HG02973 (cell line): ENCODE measurements around the gene COL2A1.
"Not testable (repeated sequence)": the region's sequence is repeated elsewhere in the genome, so short reads cannot be mapped to it uniquely, and the experiment has no call there.

Experiments used
- ATAC-seq: cut with Tn5 transposase; IDR thresholded peaks from one replicate; pipeline ENCODE4 v1.9.1; 2021; ENCODE audit warnings: moderate library complexity; ENCODE audit not compliant: unreplicated experiment

COL2A1 gene

DNA sequence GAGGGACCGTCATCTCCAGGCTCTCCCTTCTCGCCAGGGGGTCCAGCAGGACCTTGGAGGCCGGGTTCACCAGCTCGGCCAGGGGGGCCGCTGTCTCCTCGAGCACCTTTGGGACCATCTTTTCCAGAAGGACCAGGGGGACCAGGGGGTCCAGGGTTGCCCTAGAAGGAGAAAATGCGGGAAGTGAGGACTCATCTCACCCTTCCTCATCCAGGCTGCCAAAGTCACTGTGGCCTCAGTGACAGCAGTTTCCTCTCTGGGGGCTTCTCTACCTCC lies 25.7 kb downstream of the COL2A1 start:
- no peak for ATAC-seq

- ATAC-seq: no peak
These were observed 26.3 kb downstream of the COL2A1 start for GRCh38 chr12:47977772-47978597.

DNA sequence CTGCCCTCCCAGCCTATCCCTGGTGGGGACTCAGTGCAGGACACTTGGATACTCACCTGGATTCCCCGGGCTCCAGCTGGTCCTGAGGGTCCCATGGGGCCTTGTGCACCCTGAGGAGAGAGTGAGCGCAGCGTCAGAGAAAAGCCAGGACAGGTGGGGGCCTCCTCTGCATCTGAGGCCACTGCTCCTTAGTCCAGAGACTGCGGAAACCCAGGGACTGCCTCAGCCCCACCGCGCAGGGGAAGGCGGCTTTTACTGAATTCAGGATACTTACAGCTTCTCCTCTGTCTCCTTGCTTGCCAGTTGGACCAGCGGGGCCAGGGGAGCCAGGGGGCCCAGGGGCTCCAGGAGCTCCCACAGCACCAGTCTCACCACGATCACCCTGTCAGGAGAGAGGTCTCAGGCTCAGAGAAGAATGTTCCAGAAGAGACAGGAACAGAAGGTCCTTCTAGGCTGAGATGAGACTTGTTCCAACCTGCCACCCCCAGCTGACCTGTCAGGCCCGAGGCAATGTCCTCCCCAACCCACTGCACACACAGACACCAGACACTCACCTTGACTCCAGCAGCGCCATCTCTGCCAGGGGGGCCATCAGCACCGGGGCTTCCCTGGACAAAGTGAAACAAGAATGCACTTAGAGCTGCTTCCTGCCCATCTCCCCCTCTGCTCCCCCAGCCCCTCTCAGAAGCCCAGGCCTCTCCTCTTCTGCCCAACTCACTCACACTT lies 27.1 kb downstream of the COL2A1 start:
- ATAC-seq: no peak

- ATAC-seq: no peak
These were observed 28.5 kb downstream of the COL2A1 start for GRCh38 chr12:47975816-47976215.

DNA sequence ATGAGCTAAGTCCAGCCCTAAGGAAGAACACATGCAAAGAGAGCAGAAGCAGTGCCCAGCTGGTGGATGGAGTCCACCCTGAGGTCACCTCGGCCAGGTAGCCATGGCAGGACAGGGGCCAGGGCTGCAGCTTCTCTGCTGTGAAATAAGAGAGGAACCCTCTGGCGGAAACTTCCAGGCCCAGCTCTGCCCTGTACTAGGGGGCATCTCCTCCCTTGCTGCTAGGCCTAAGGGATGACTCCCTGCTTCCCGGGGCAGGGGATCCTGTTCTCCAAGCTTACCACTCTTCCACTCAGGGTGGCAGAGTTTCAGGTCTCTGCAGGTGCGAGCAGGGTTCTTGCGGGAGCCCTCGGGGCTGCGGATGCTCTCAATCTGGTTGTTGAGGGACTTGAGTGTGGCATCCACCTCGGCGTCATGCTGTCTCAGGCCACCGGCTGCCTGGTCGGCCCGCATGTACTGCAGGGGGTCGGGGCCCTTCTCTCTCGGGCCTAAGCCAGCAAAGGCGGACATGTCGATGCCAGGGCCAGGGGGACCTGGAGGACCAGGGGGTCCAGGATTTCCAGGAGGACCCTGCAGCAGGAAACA lies 29.1 kb downstream of the COL2A1 start:
- ATAC-seq: no peak

DNA sequence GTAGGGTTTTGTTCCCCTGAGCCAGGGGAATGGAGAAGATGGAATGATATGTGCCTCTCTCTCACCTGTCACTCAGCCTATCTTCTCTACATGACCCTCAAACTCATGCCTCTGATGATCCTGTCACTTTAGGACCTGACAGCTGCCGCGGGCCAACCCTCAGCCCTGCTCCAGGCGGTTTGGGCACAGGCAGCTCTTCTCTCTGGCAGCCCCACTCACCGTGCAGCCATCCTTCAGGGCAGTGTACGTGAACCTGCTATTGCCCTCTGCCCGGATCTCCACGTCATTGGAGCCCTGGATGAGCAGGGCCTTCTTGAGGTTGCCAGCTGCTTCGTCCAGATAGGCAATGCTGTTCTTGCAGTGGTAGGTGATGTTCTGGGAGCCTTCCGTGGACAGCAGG lies 30.4 kb downstream of the COL2A1 start:
- ATAC-seq: no peak

DNA sequence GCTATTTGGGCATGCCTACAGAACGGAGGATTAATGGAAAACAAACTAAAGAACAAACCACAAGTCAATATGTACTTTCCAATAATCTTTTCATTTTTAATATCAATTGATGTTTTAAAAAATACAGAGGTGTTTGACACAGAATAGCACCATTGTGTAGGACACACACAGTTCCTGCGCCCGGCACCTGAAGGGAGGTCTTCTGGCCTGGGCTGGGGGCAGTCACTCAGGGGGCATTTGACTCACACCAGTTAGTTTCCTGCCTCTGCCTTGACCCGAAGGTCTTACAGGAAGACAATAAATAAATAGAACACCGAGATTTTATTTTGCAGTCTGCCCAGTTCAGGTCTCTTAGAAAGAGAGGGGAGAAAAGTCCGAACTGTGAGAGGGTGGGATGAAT lies 31.4 kb downstream of the COL2A1 start:
- ATAC-seq: no peak

DNA sequence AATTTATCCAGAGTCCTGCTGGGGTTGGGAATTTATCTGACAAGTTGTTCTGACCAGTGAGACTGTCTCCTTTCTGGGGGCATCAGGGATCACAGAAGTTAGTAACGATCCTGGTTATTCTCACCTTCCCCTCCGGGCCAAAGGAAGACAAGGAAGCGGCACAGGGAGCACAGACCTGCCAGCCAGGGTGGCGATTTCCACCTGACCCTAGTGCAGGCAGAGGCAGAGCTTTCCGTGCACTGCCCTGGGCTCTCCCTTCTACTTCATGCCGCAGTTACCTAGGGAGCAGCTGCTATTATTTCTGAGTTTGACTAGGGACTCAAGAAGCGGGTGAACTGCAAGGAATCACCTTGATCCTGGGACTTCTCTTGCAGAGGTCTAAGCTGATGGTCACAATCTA lies 33.4 kb downstream of the COL2A1 start:
- no peak for ATAC-seq

GRCh38 chr12:47969845-47970244 lies 34.4 kb downstream of the COL2A1 start:
- ATAC-seq: no peak

DNA sequence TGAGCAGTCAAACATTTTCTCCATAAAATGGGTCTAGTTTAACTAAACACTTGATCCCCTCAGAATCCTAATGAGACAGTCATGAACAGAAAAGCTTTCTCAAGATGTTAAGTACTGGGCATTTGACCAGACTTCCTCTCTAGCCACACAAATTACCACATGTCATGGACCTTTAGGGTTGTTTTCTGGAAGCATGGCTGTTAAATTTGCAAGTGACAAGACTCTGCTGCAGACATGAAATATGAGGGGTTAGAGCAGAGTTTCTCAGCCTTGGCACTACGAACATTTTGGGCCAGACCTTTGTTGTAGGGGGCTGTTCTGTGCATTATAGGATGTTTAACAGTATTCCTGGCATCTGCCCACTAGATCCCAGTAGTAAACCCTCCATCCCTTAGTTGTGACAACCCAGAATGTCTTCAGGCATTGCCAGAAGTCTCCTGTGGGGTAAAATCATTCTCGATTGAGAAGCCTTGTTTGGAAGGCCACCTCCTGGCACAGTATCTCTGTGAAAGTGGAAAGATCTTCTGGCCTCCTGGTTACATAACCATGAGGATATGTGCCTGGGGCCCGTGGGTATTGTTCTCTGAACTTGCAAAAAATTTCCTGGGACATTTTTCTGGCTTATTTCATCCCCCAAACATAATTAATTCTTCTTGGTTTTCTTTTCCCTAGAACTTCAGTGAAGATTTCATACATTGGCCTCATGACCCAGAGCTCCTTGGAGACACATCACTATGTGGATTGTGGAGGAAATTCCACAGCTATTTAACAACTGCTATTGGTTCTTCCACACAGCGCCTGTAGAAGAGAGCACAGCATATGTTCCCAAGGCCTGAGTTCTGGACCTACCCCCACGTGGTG lies 36.6 kb downstream of the COL2A1 start:
- ATAC-seq: no peak

DNA sequence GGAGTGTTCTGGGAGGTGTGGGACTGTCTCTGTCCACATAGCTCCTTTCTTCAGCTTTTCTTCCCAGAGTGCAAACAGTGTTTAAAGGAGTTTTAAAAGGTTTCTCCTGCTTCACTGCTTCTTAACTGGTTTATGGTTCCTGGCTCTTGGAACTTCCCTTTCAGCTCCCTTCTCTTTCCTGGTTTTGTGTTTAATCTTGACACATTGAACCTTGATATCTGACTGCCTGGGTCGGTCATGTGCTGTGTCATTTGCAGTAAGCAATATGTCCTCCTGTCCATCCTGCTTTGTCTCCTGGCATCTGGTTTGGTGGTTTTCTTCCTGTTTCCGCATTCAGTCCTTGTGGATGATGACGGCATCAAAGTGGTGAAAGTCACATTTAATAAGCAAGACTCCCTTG lies 38.7 kb downstream of the COL2A1 start:
- ATAC-seq: no peak

DNA sequence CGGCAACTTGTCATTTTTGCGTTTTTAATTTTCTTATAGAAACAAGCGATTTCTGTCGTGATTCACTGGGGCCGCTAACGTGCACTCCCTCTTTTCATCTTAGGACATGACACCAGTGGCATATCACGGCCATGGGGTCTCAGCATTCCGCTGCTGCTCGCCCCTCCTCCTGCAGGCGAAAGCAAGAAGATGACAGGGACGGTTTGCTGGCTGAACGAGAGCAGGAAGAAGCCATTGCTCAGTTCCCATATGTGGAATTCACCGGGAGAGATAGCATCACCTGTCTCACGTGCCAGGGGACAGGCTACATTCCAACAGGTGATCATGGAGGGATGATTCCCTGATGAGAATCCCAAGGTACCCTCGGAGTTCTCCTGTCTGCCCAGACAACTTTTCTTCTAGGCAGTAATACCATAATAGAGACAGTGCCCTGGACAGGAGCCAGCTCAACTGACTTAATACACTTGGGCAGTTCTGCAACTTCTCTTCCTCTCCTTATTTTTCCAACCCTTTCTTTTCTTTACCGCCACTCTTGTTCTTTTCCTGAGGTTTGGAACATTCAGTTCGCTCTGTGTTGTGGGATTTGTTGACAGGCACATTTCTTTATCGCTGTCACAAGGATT lies 40.1 kb downstream of the COL2A1 start:
- no peak for ATAC-seq

DNA sequence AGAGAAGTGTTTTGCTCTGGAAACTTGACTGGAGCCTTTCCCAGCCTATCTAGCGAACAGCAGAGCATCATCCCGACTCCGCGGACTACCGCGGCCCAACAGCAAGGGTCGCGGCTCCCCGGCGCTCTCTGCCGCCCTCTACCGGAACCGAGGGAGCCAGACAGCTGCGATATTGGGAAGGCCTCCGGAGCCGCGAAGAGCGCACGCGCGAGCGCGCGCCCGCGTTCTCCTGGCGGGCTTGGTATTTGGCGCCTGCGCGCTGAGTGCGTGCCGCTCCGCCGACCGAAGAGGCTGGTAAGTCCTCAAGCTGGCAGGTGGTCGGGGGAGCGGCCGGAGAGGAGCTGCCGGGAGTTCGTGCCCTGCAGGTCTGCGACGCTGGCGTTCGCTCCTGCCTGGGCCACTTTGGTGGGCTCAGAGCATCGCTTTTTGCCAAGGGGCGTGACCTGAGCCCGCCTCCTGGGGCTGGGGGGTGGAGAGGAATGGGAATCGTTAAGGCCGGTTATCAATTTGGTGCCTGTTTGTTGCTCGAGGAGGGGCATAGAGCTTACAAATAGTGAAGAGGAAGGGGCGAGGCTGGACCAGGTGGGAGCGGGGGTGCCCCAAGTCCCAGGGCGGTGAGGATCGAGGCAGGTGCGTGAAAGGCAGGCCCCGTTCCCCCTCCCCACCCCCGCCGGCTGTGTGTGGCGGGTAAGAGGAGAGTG lies 40.8 kb downstream of the COL2A1 start, which contains the start of gene TMEM106C:
Gene TMEM106C, plus strand, starts transcription at position 257 of the 701 bp plus-strand sequence. CDS start 641 bp downstream, outside the sequence.
- ATAC-seq: peak; percentile 93

DNA sequence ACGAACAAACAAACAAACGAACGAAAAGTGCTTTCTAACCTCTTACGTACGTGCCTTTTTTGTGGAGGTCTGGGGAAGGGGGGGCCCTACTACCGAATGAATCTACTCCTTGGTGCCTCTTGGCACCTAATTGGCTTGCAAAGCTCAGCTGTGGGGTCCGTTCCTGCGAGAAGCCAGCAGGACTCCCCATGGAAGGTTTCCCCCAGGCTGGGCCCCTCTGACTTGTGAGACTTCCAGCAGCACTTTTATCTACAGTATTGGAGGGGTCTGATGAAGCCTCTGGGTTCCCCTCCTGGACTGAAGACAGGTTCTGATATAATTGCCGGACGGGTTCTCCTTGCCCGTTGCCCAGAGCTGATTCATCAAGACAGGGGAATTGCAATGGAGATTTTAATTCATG lies 42.1 kb downstream of the COL2A1 start:
- ATAC-seq: no peak

GRCh38 chr12:47957671-47958070 lies 46.6 kb downstream of the COL2A1 start:
- not testable (repeated sequence) for ATAC-seq

DNA sequence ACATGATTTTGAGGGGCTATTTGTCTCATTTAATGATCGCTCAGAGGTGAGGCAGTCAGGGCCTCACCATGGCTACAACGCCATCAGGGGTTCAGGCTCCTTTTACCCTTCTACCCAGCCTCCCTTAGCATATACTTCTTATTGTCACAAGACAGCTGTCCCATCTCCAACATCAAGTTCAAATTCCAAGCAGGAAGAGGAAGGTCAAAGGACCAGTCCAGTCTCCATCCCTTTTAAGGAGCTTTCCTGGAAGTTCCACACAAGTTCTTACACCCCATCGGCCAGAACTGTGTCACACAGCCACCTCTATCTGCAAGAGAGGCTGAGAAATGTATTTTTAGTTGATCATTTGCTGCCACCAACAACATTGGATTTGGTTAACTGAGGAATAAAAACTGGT lies 49.2 kb downstream of the COL2A1 start:
- no peak for ATAC-seq

- ATAC-seq: no peak
These were observed 49.7 kb downstream of the COL2A1 start for GRCh38 chr12:47954467-47955045.

DNA sequence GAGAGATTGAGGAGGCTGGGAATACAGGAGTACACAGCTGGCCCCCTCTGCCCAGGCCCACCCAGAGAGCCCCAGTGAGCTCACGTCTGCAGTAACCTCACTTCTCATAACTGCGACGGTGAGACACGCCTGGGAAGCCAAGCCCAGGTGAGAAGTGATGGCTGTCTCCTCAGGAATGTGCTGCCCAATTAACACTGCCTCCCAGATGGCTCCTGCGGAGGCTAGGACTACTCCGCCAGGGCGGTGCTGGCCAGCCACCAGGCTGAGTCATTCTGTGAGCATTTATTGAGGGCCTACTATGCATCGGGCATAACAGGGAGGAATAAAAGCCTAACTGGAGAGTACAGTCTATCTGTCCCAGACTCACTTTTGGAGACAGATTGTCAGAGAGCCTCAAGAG lies 50.2 kb downstream of the COL2A1 start:
- ATAC-seq: no peak

- no peak for ATAC-seq
These were observed 53.3 kb downstream of the COL2A1 start for GRCh38 chr12:47950856-47951468.
